Activated T-cell treated with anti-CD3 and anti-CD28 coated beads, Interleukin-2, amount 50 U/mL, for 48 hours (primary cell): ENCODE data around the gene EIF4A2.

Experiments
- DNase-seq, 2 experiments: peaks; one replicate each; pipeline ENCODE4 v3.0.0-alpha.2; 2020

The EIF4A2 gene

GRCh38 chr3:186821429-186822387 is 38.3 kb downstream of the EIF4A2 start:
- no peak for DNase-seq

DNA sequence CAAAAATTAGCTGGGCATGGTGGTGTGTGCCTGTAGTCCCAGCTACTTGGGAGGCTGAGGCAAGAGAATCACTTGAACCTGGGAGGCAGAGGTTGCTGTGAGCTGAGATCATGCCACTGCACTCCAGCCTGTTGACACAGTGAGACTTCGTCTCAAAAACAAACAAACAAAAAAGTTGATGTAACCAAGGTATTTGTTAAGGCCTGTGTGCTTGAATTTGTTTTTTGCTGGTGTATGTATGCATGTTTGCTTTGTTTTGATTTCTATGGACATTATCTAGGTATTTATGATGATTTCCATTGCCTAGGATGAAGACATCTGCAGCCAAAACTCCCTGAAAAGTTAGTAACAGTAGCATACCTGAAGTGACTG is 39.0 kb downstream of the EIF4A2 start:
- DNase-seq = peak in 1 of 2 experiments; percentile 13

GRCh38 chr3:186823386-186823785 is 40.0 kb downstream of the EIF4A2 start:
- no peak for DNase-seq

- DNase-seq = peak in 1 of 2 experiments; percentile 30
These were observed 41.2 kb downstream of the EIF4A2 start for GRCh38 chr3:186824430-186825139.

DNA sequence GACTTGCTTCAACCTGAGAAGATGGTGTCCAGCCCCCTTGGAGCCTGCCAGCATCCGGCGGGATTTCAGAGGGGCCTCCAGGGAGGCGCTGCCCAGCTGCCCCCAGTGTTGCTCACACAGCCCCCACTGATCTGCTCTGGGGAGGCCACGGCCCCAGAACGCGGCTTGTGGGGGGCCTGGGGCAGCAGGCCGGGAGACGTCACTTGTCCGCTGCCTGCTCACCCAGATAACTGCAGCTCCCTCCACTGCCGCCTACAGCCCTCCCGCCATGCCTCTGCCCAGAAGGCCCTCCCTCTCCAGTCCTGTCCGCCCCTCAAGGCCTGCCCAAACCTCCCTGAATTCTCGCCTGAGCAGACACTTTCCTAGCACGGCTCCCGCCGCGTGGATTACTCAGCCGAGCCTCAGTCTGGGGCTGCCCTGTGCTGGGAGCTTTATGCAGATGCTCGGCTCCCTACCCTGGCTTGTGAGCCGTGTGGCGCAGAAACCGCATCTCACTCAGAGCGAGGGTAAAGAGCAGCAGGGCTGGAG is 42.0 kb downstream of the EIF4A2 start:
- peak; percentile 71 to 76 for DNase-seq

DNA sequence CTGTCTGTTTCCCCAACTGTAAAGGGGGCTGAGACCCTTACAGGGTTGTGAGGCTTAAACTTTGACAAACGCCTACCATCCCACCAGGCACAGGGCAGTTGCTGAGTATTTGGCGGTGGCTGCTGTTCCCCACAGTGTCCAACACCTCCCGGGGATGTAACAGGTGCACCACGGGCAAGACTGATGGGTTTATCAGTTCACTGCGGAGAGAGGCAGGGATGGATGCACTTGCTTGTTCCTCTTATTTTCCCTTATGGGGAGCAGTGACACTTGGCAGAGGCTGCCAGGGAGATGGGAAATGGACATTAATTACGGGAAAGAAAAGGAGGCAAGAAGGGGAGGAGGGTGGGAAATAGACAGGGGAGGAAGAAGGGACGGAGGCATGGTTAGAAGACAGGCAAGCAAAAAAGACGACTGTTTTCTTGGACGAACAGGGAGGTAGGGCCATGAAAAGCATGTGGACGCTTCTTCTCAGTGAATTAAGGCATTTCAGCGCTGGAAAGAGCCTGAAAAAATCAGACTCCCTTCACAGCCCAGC is 42.6 kb downstream of the EIF4A2 start:
- no peak for DNase-seq

DNA sequence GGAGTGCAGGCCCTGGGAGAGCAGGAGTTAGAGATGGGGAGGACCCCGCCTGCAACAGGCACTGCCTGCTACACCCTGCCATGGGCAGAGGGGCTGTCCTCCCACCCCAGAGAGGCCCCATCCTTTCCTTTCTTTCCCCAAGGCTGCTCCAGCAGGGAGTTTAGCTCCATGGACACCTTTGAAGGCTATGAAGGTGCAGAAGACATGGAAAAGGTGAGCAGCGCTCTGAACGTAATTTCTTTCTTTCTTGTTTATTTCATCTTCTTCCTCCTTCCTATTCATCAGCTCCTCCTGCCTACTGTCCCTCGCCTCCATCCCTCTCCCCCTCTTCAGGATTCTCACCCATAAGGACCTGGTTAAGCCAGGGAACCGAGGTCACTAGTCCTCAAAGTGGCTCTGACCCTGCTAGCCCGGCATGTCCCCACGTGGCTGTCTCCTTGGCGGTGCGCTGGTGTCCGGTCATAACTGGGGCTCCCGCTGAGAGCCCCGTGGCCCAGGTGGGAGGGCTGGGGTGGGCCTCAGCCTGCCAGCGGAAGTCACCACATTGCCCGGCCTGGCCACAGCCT is 43.1 kb downstream of the EIF4A2 start:
- peak; percentile 56 to 61 for DNase-seq

GRCh38 chr3:186826976-186827857 is 43.8 kb downstream of the EIF4A2 start:
- DNase-seq = peak; percentile 88 to 91

DNA sequence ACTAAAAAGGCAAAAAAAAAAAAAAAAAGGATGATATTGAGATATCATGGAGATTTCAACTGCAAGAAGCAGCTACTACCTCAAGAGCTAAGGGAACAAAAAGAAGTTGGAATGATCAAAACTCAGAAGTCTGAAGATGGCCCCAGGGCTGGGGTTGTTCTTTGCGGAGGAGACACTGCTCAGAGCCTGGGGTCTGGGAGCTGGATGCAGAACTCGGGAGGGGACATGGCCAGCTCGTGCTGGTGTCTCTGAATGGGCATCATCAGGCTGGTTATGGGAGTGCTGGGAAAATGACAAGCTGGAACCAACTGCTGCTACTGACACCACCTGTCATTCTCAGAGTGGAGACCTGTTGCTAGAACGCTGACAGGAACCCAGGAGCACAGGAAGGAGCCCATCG is 45.0 kb downstream of the EIF4A2 start:
- no peak for DNase-seq

GRCh38 chr3:186831798-186832197 is 48.4 kb downstream of the EIF4A2 start:
- no peak for DNase-seq

DNA sequence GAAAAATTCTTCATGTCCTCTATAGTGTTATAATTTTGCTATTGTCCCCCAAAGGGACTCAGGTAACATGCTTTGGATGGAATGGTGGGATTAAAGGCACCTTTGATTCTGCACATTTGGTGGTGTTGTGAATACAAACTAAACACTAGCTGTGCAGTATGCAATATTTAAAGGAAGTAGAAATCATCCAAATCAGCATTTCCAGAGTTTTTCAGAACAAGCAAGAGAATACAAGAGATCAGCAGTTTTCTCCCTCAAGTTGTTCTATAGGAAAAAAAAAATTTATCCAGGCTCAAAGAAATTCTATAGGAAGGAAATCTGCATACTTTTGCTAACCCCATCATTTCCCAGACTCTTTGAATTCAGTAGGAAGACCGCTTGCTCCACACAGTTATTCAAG is 48.9 kb downstream of the EIF4A2 start:
- no peak for DNase-seq
